SK-N-SH (cell line): Measurements from ENCODE around the gene STRIT1. TPM values are rescaled to one million over a fixed set of nuclear protein-coding genes. Genes with fewer than 3 reads are reported as not detected.

ENCODE experiments used
- CTCF ChIA-PET: fragments of 300-600, 350-600 bp; formaldehyde crosslinking; extraction: SDS; loops from one replicate; lab custom pipeline; 2021; lab: Yijun Ruan, JAX
- POLR2A ChIA-PET: fragments of 350-600 bp; sonication (Branson Sonifier 250); formaldehyde crosslinking; extraction: SDS; loops from one replicate; lab custom pipeline; 2020; ENCODE audit warnings: antibody characterized with exemption, inconsistent platforms; lab: Yijun Ruan, JAX
- DNase-seq: peaks from one replicate; pipeline ENCODE4 v3.0.0; 2012
- H2AFZ ChIP-seq: fragments of 200-600 bp; sonication (generic); 2 replicates; pipeline ENCODE4 v1.8.1; 2016; ENCODE audit warnings: antibody characterized with exemption, mild to moderate bottlenecking, low read depth
- H3F3A ChIP-seq: fragments of 200-600 bp; sonication (generic); replicated peaks from 2 replicates; pipeline ENCODE3; 2016; ENCODE audit warnings: antibody characterized with exemption, mild to moderate bottlenecking; ENCODE audit not compliant: insufficient read depth
- H3K27ac ChIP-seq, 2 experiments: fragments of 200-500 bp in 1 of 2; fragments of 200-600 bp in 1 of 2; sonication (Bioruptor generic) in 1 of 2; sonication (generic), shearing (Covaris generic) in 1 of 2; 2 replicates each; pipeline versions ENCODE4 v1.5.1 to v1.6.1; 2014 to 2016; ENCODE audit warnings: low read depth in 2 of 2, inconsistent platforms in 1 of 2, low read length in 1 of 2, mild to moderate bottlenecking in 1 of 2, mixed read lengths in 1 of 2
- H3K27me3 ChIP-seq: fragments of 200-600 bp; sonication (generic), shearing (Covaris generic); 2 replicates; pipeline ENCODE4 v1.6.1; 2016; ENCODE audit warnings: mixed run types; ENCODE audit not compliant: insufficient read depth
- H3K36me3 ChIP-seq, 2 experiments: fragments of 200-500 bp in 1 of 2; fragments of 200-600 bp in 1 of 2; sonication (Bioruptor generic) in 1 of 2; sonication (generic) in 1 of 2; replicated peaks in 1 of 2; 2 replicates each; pipeline versions ENCODE3 to v1.5.1; 2014 to 2016; ENCODE audit warnings: low read length in 1 of 2, mild to moderate bottlenecking in 1 of 2; ENCODE audit not compliant: insufficient read depth in 2 of 2, control insufficient read depth in 1 of 2
- H3K4me1 ChIP-seq, 2 experiments: fragments of 200-500 bp in 1 of 2; fragments of 200-600 bp in 1 of 2; sonication (Bioruptor generic) in 1 of 2; sonication (generic), shearing (Covaris generic) in 1 of 2; 2 replicates each; pipeline versions ENCODE4 v1.5.1 to v1.6.1; 2014 to 2016; ENCODE audit warnings: low read depth in 1 of 2, low read length in 1 of 2, mixed run types in 1 of 2; ENCODE audit not compliant: insufficient read depth in 2 of 2, control insufficient read depth in 1 of 2
- H3K4me2 ChIP-seq: fragments of 200-600 bp; sonication (generic), shearing (Covaris generic); 2 replicates; pipeline ENCODE4 v1.6.1; 2017; ENCODE audit warnings: mixed run types
- H3K4me3 ChIP-seq, 2 experiments: fragments of 200-500 bp in 1 of 2; fragments of 200-600 bp in 1 of 2; sonication (Bioruptor generic) in 1 of 2; sonication (generic), shearing (Covaris generic) in 1 of 2; 2 replicates each; pipeline versions ENCODE4 v1.5.1 to v1.8.1; 2014 to 2016; ENCODE audit warnings: low read depth in 2 of 2, inconsistent platforms in 1 of 2, low read length in 1 of 2, mild to moderate bottlenecking in 1 of 2, mixed read lengths in 1 of 2, moderate library complexity in 1 of 2
- H3K79me2 ChIP-seq: fragments of 200-600 bp; sonication (generic); 2 replicates; pipeline ENCODE4 v1.8.1; 2017; ENCODE audit warnings: mild to moderate bottlenecking; ENCODE audit not compliant: insufficient read depth
- H3K9ac ChIP-seq: fragments of 200-600 bp; sonication (generic); 2 replicates; pipeline ENCODE4 v1.6.1; 2017; ENCODE audit warnings: mixed run types
- H3K9me2 ChIP-seq: fragments of 200-600 bp; sonication (generic); 2 replicates; pipeline ENCODE4 v1.6.1; 2017; ENCODE audit warnings: mixed run types
- H3K9me3 ChIP-seq: fragments of 200-600 bp; sonication (generic); 2 replicates; pipeline ENCODE4 v1.6.1; 2017; ENCODE audit warnings: mixed run types, mild to moderate bottlenecking, moderate library complexity
- H4K20me1 ChIP-seq: fragments of 200-600 bp; sonication (generic); 2 replicates; pipeline ENCODE4 v1.6.1; 2017; ENCODE audit warnings: mild to moderate bottlenecking, mixed run types; ENCODE audit not compliant: insufficient read depth
- CHD2 ChIP-seq: fragments of 150-350 bp; IDR thresholded peaks from 2 replicates; pipeline ENCODE4 v1.6.1; 2018; ENCODE audit warnings: low read length; ENCODE audit not compliant: partially characterized antibody
- ELF1 ChIP-seq: IDR thresholded peaks from 2 replicates; pipeline ENCODE4 v1.4.0; 2012
- EP300 ChIP-seq, 2 experiments: IDR thresholded peaks; 2 replicates each; pipeline versions ENCODE4 v1.4.0 to v1.6.1; 2012; ENCODE audit warnings: borderline replicate concordance in 1 of 2, low read depth in 1 of 2, low read length in 1 of 2
- FOSL2 ChIP-seq: IDR thresholded peaks from 2 replicates; pipeline ENCODE4 v1.4.0; 2012; ENCODE audit warnings: low read depth, mild to moderate bottlenecking, moderate library complexity, borderline replicate concordance
- GATA2 ChIP-seq: sonication (generic); formaldehyde crosslinking; IDR thresholded peaks from 2 replicates; pipeline ENCODE4 v1.5.0; 2020; ENCODE audit warnings: mild to moderate bottlenecking, missing genetic modification reagents
- JUND ChIP-seq: IDR thresholded peaks from 2 replicates; pipeline ENCODE4 v1.4.0; 2012
- MEF2A ChIP-seq: IDR thresholded peaks from 2 replicates; pipeline ENCODE4 v1.4.0; 2012; ENCODE audit warnings: low read depth, borderline replicate concordance
- MXI1 ChIP-seq: IDR thresholded peaks from 2 replicates; pipeline ENCODE4 v1.6.1; 2012; ENCODE audit warnings: mild to moderate bottlenecking, low read depth, low read length, improper control_type of control experiment
- NFIC ChIP-seq: IDR thresholded peaks from 2 replicates; pipeline ENCODE4 v1.4.0; 2012; ENCODE audit warnings: borderline replicate concordance
- PBX3 ChIP-seq: IDR thresholded peaks from 2 replicates; pipeline ENCODE4; 2012
- RCOR1 ChIP-seq: fragments of 150-350 bp; IDR thresholded peaks from 2 replicates; pipeline ENCODE4 v1.6.1; 2017; ENCODE audit warnings: antibody characterized with exemption, low read length
- REST ChIP-seq: IDR thresholded peaks from 2 replicates; pipeline ENCODE4 v1.6.1; 2012; ENCODE audit warnings: mild to moderate bottlenecking, low read depth, low read length, moderate library complexity
- RFX5 ChIP-seq: IDR thresholded peaks from 2 replicates; pipeline ENCODE4 v1.6.1; 2012; ENCODE audit warnings: mild to moderate bottlenecking, improper control_type of control experiment, low read length
- TCF12 ChIP-seq: IDR thresholded peaks from 2 replicates; pipeline ENCODE4 v1.4.0; 2012
- WGBS: methylation state at CpG from one replicate; pipeline ENCODE4 v1.1.6; 2017; ENCODE audit warnings: low lambda C conversion rate; 5-methylcytosine and 5-hydroxymethylcytosine counted together
- polyA plus RNA-seq, 3 experiments: library from polyadenylated mRNA; depleted of rRNA; stranded (reverse); fragments of >200 nt; gene quantifications; 2 replicates each; pipeline ENCODE4 v1.2.3, GENCODE V29; 2012

STRIT1 gene
- polyA plus RNA-seq, 1 of the 3 experiments (the other 2 are of a cell fraction), result not detected

GRCh38 chr3:155334914-155335723 lies 41.6 kb upstream of the STRIT1 start:
- no peaks in the 10 kb centered on the region for H3K27me3 ChIP-seq

More at GRCh38 chr3:155334914-155335723, 41.6 kb upstream of the STRIT1 start:
- DNase-seq, result peak; percentile 19
- CTCF ChIA-PET, result interaction anchor here (0.9 to 4.5 kb wide), 5 partner anchors 12 to 47 kb away, joined by 3 to 33 read pairs (median 3); no protein-coding TSS in a partner anchor
- TF ChIP-seq NFIC (no peak), RCOR1 (peak; percentile 10; the same call in 1 of the 2 replicates), ELF1 (no peak), RFX5 (no peak), GATA2 (peak; percentile 71; the same call in 1 of the 2 replicates), TCF12 (peak; percentile 35; the same call in 1 of the 2 replicates), REST (no peak), JUND (no peak), MEF2A (no peak), EP300 (IDR thresholded peaks at IDR 0.05; ENCODE audit: borderline replicate concordance in 1 of 2, low read depth in 1 of 2, low read length in 1 of 2) (peak in 1 of 2 experiments; percentile 65; a peak in 2 of 4 replicates), CHD2 (peak; percentile 57), MXI1 (peak; percentile 82; the same call in 1 of the 2 replicates), PBX3 (0 out of 2 replicates have a peak, but pooled peaks have one; percentile 7), FOSL2 (no peak)
- TF ChIP-seq, all 33 proteins: peak for 7
- no peak overlapping the region for H3K9ac ChIP-seq
- H3K4me3 ChIP-seq, result no peak overlapping the region; a peak in 1 of 4 replicates
- peaks cover 0 to 55% of the 10 kb centered on the region in 2 experiments; a peak in 2 of 4 replicates for H3K4me1 ChIP-seq
- WGBS, result 34% methylated on average over 6 of the region's 6 CpGs
- H2AFZ ChIP-seq, result peak overlapping the region; percentile 56; the same call in 1 of the 2 replicates
- H3K27ac ChIP-seq, result peak overlapping the region in 1 of 2 experiments; percentile 98; a peak in 2 of 4 replicates
- no peaks in the 10 kb centered on the region for H3K36me3 ChIP-seq
- H3K79me2 ChIP-seq, result no peaks in the 10 kb centered on the region
- H3F3A ChIP-seq, result no peaks in the 10 kb centered on the region
- H3K9me2 ChIP-seq, result no peaks in the 10 kb centered on the region
- H3K9me3 ChIP-seq, result no peaks in the 10 kb centered on the region
- H3K4me2 ChIP-seq, result no peak overlapping the region
- H4K20me1 ChIP-seq, result no peaks in the 10 kb centered on the region
- POLR2A ChIA-PET, result no interaction called here
